HEK293 (cell line): ENCODE data around the gene SETDB2.

ENCODE experiments used
- CTCF ChIA-PET: fragments of 350-600 bp; formaldehyde crosslinking; extraction: SDS; loops from one replicate; lab custom pipeline; 2021; ENCODE audit warnings: antibody characterized with exemption; lab: Yijun Ruan, JAX
- POLR2A ChIA-PET: fragments of 300-600 bp; formaldehyde crosslinking; extraction: SDS; loops from one replicate; lab custom pipeline; 2020; ENCODE audit warnings: antibody characterized with exemption, inconsistent platforms; lab: Yijun Ruan, JAX
- H3K27ac ChIP-seq: fragments of 200-500 bp; sonication (Bioruptor generic); 2 replicates; pipeline ENCODE4 v1.5.1; 2014; ENCODE audit warnings: low read depth, low read length, control low read depth, inconsistent platforms; ENCODE audit errors: extremely low read depth
- H3K36me3 ChIP-seq, 2 experiments: fragments of 200-500 bp in 1 of 2; sonication (Bioruptor generic) in 1 of 2; 1 replicate in 1 of 2; 2 replicates in 1 of 2; pipeline ENCODE4 v1.5.1; 2014 to 2017; ENCODE audit warnings: inconsistent platforms in 2 of 2, low read length in 2 of 2; ENCODE audit not compliant: control insufficient read depth in 2 of 2, insufficient read depth in 1 of 2
- H3K4me1 ChIP-seq: fragments of 200-500 bp; sonication (Bioruptor generic); 2 replicates; pipeline ENCODE4 v1.5.1; 2014; ENCODE audit warnings: mild to moderate bottlenecking, low read length, inconsistent platforms; ENCODE audit not compliant: control insufficient read depth, insufficient read depth
- H3K4me3 ChIP-seq: 2 replicates; pipeline ENCODE4 v1.5.1; 2011; ENCODE audit warnings: low read depth, mild to moderate bottlenecking, control low read depth, low read length, moderate library complexity
- H3K9me3 ChIP-seq: fragments of 200-500 bp; sonication (Bioruptor generic); 2 replicates; pipeline ENCODE4 v1.5.1; 2014; ENCODE audit warnings: low read depth, low read length, inconsistent platforms; ENCODE audit not compliant: control insufficient read depth, insufficient read depth
- BCL11A ChIP-seq: fragments of 450-650 bp; formaldehyde crosslinking; IDR thresholded peaks from 2 replicates; pipeline ENCODE4 v1.5.1; 2016; ENCODE audit warnings: low read depth, missing biosample characterization, missing genetic modification characterization
- GLI4 ChIP-seq: fragments of 450-650 bp; formaldehyde crosslinking; IDR thresholded peaks from 2 replicates; pipeline ENCODE4 v1.5.1; 2016; ENCODE audit warnings: missing biosample characterization, missing genetic modification characterization
- KLF10 ChIP-seq: fragments of 450-650 bp; IDR thresholded peaks from 2 replicates; pipeline ENCODE4 v1.5.1; 2018; ENCODE audit warnings: missing biosample characterization, mild to moderate bottlenecking, missing genetic modification characterization
- SCRT1 ChIP-seq: fragments of 450-650 bp; formaldehyde crosslinking; IDR thresholded peaks from 2 replicates; pipeline ENCODE4 v1.5.1; 2016; ENCODE audit warnings: missing biosample characterization, missing genetic modification characterization, borderline replicate concordance
- ZBTB8A ChIP-seq: fragments of 450-650 bp; formaldehyde crosslinking; IDR thresholded peaks from 2 replicates; pipeline ENCODE4 v1.5.1; 2016; ENCODE audit warnings: missing biosample characterization, missing genetic modification characterization
- ZFP37 ChIP-seq: fragments of 450-650 bp; formaldehyde crosslinking; IDR thresholded peaks from 2 replicates; pipeline ENCODE4 v1.5.1; 2016; ENCODE audit warnings: missing biosample characterization, missing genetic modification characterization
- ZFP41 ChIP-seq: fragments of 450-650 bp; formaldehyde crosslinking; IDR thresholded peaks from 2 replicates; pipeline ENCODE4 v1.5.1; 2016; ENCODE audit warnings: missing biosample characterization, missing genetic modification characterization, borderline replicate concordance
- ZNF132 ChIP-seq: fragments of 450-650 bp; formaldehyde crosslinking; IDR thresholded peaks from 2 replicates; pipeline ENCODE4 v1.5.1; 2017; ENCODE audit warnings: missing biosample characterization, missing genetic modification characterization, borderline replicate concordance
- ZNF133 ChIP-seq: fragments of 450-650 bp; formaldehyde crosslinking; IDR thresholded peaks from 2 replicates; pipeline ENCODE4 v1.5.1; 2016; ENCODE audit warnings: missing biosample characterization, missing genetic modification characterization
- ZNF157 ChIP-seq: fragments of 450-650 bp; formaldehyde crosslinking; IDR thresholded peaks from 2 replicates; pipeline ENCODE4 v1.5.1; 2016; ENCODE audit warnings: missing biosample characterization, missing genetic modification characterization
- ZNF16 ChIP-seq: fragments of 450-650 bp; formaldehyde crosslinking; IDR thresholded peaks from 2 replicates; pipeline ENCODE4 v1.5.1; 2016; ENCODE audit warnings: low read depth, missing biosample characterization, missing genetic modification characterization
- ZNF174 ChIP-seq: fragments of 450-650 bp; formaldehyde crosslinking; IDR thresholded peaks from 2 replicates; pipeline ENCODE4 v1.5.0; 2017; ENCODE audit warnings: missing biosample characterization, mild to moderate bottlenecking, missing genetic modification characterization
- ZNF214 ChIP-seq: fragments of 450-650 bp; formaldehyde crosslinking; IDR thresholded peaks from 2 replicates; pipeline ENCODE4 v1.5.1; 2017; ENCODE audit warnings: missing biosample characterization, mild to moderate bottlenecking, missing genetic modification characterization, borderline replicate concordance
- ZNF23 ChIP-seq: fragments of 450-650 bp; formaldehyde crosslinking; IDR thresholded peaks from 2 replicates; pipeline ENCODE4 v1.5.1; 2016; ENCODE audit warnings: missing biosample characterization, missing genetic modification characterization, borderline replicate concordance
- ZNF311 ChIP-seq: fragments of 450-650 bp; formaldehyde crosslinking; IDR thresholded peaks from 2 replicates; pipeline ENCODE4 v1.5.1; 2017; ENCODE audit warnings: missing biosample characterization, missing genetic modification characterization, borderline replicate concordance
- ZNF549 ChIP-seq: fragments of 450-650 bp; IDR thresholded peaks from 2 replicates; pipeline ENCODE4 v1.5.1; 2018; ENCODE audit warnings: missing biosample characterization, missing genetic modification characterization, mild to moderate bottlenecking, inconsistent platforms, moderate library complexity
- ZNF571 ChIP-seq: fragments of 450-650 bp; formaldehyde crosslinking; IDR thresholded peaks from 2 replicates; pipeline ENCODE4 v1.5.0; 2017; ENCODE audit warnings: missing biosample characterization, missing genetic modification characterization
- ZNF600 ChIP-seq: fragments of 450-650 bp; formaldehyde crosslinking; IDR thresholded peaks from 2 replicates; pipeline ENCODE4 v1.5.1; 2016; ENCODE audit warnings: missing biosample characterization, missing genetic modification characterization
- ZNF621 ChIP-seq: fragments of 450-650 bp; formaldehyde crosslinking; IDR thresholded peaks from 2 replicates; pipeline ENCODE4 v1.5.1; 2017; ENCODE audit warnings: missing biosample characterization, missing genetic modification characterization
- ZNF837 ChIP-seq: fragments of 450-650 bp; formaldehyde crosslinking; IDR thresholded peaks from 2 replicates; pipeline ENCODE4 v1.5.1; 2016; ENCODE audit warnings: missing biosample characterization, missing genetic modification characterization
- TF ChIP-seq, protein P1 (sequence below): fragments of 450-650 bp; formaldehyde crosslinking; IDR thresholded peaks from 2 replicates; pipeline ENCODE4 v1.5.1; 2016; ENCODE audit warnings: missing biosample characterization, missing genetic modification characterization
- TF ChIP-seq, protein P2 (sequence below): fragments of 450-650 bp; formaldehyde crosslinking; IDR thresholded peaks from 2 replicates; pipeline ENCODE4 v1.5.1; 2016; ENCODE audit warnings: missing biosample characterization, missing genetic modification characterization
- TF ChIP-seq, protein P3 (sequence below): fragments of 450-650 bp; formaldehyde crosslinking; IDR thresholded peaks from 2 replicates; pipeline ENCODE4 v1.5.1; 2016; ENCODE audit warnings: missing biosample characterization, missing genetic modification characterization

SETDB2 gene

DNA sequence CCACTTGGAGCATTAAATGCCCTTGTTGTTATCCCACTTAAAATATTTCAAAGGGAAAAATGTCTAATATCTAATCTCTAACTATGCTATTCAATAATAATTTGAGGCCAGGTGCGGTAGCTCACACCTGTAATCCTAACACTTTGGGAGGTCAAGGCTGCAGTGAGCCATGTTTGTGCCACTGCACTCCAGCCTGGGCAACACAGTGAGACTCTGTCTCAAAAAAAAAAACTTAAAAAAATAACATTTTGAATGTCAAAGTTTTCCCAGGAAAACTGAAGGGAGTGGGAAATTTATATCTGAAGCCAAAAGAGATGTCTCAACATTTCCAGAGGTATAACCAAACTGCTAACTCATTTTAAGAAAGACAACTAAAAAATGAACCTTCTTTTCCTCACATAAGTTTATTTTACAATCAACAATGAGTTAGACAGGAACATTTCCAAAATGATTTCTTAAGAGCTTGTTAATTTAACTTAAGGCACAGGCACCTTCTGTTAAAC is 48.1 kb upstream of the SETDB2 start:
- no peaks in the 10 kb centered on the region for H3K36me3 ChIP-seq
- H3K4me3 ChIP-seq = no peak overlapping the region
- H3K27ac ChIP-seq = no peak overlapping the region
- POLR2A ChIA-PET = no interaction called here
- no peaks in the 10 kb centered on the region for H3K4me1 ChIP-seq
- CTCF ChIA-PET = interaction anchor here (0.6 kb wide), 1 partner anchor 38 kb away, joined by 3 read pairs; no protein-coding TSS in a partner anchor
- TF ChIP-seq ZNF621 (tag by site-specific recombination) = no peak
- TF ChIP-seq ZNF837 (tag by site-specific recombination) = no peak
- TF ChIP-seq ZFP37 (tag by site-specific recombination) = no peak
- no peak for TF ChIP-seq ZNF214 (tag by site-specific recombination)
- no peak for TF ChIP-seq ZNF16 (tag by site-specific recombination)
- TF ChIP-seq, protein P1, sequence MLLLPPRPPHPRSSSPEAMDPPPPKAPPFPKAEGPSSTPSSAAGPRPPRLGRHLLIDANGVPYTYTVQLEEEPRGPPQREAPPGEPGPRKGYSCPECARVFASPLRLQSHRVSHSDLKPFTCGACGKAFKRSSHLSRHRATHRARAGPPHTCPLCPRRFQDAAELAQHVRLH (tag by site-specific recombination) = no peak
- TF ChIP-seq BCL11A (tag by site-specific recombination) = no peak
- TF ChIP-seq, protein P2, sequence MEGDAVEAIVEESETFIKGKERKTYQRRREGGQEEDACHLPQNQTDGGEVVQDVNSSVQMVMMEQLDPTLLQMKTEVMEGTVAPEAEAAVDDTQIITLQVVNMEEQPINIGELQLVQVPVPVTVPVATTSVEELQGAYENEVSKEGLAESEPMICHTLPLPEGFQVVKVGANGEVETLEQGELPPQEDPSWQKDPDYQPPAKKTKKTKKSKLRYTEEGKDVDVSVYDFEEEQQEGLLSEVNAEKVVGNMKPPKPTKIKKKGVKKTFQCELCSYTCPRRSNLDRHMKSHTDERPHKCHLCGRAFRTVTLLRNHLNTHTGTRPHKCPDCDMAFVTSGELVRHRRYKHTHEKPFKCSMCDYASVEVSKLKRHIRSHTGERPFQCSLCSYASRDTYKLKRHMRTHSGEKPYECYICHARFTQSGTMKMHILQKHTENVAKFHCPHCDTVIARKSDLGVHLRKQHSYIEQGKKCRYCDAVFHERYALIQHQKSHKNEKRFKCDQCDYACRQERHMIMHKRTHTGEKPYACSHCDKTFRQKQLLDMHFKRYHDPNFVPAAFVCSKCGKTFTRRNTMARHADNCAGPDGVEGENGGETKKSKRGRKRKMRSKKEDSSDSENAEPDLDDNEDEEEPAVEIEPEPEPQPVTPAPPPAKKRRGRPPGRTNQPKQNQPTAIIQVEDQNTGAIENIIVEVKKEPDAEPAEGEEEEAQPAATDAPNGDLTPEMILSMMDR (tag by site-specific recombination) = no peak
- no peak for TF ChIP-seq ZNF157 (tag by site-specific recombination)
- no peak for TF ChIP-seq ZNF311 (tag by site-specific recombination)
- no peak for TF ChIP-seq ZFP41
- TF ChIP-seq ZNF23 = no peak
- TF ChIP-seq ZNF600 (tag by site-specific recombination) = no peak
- no peak for TF ChIP-seq ZNF133 (tag by site-specific recombination)
- TF ChIP-seq SCRT1 (tag by site-specific recombination) = no peak
- TF ChIP-seq, all 188 proteins: peak for 0
- no peaks in the 10 kb centered on the region for H3K9me3 ChIP-seq

DNA sequence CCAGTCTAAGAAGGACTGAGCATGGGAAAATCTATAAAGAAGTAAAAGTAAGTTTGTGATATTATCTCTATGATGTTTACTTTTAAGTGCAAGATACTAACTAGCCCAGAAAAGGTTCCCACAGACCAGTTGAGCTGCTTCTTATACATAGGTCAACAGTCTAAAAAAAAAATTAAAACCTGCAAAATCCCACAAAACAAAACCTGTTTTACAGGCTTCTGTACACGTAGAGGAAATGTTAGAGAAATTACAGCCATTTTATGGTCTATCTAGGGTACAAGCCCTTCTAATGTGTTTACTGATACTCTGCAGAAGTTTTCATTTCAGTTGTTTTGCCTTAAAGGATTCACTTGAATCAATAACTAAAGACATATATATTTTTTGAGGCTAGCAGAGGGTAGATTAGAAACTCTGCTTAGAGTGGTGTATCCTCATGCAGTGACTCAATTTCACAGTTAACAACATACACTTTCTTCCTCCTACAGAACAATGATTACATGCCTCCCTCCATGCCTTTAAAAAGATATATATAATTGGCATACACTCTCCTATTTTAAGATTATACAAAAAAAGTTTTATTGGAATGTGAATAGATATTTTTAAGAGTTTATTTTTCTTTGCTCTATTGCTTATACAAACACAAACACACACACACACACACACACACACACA is 44.1 kb upstream of the SETDB2 start:
- H3K36me3 ChIP-seq = no peaks in the 10 kb centered on the region
- H3K27ac ChIP-seq = no peak overlapping the region
- CTCF ChIA-PET = no interaction called here
- no peaks in the 10 kb centered on the region for H3K4me1 ChIP-seq
- H3K9me3 ChIP-seq = no peaks in the 10 kb centered on the region
- TF ChIP-seq ZNF174 (no peak), ZNF571 (no peak), GLI4 (tag by site-specific recombination) (no peak), ZNF549 (no peak), KLF10 (tag by site-specific recombination) (no peak), ZNF132 (tag by site-specific recombination) (no peak), ZBTB8A (tag by site-specific recombination) (no peak), ZNF23 (no peak)
- TF ChIP-seq, protein P3, sequence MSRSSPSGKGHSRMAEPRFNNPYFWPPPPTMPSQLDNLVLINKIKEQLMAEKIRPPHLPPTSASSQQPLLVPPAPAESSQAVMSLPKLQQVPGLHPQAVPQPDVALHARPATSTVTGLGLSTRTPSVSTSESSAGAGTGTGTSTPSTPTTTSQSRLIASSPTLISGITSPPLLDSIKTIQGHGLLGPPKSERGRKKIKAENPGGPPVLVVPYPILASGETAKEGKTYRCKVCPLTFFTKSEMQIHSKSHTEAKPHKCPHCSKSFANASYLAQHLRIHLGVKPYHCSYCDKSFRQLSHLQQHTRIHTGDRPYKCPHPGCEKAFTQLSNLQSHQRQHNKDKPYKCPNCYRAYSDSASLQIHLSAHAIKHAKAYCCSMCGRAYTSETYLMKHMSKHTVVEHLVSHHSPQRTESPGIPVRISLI (tag by site-specific recombination) = no peak
- no peak overlapping the region for H3K4me3 ChIP-seq
- POLR2A ChIA-PET = no interaction called here
